Posterior cingulate gyrus (tissue), 11 donors: ENCODE measurements around the gene YIF1A.
A peak's percentile ranks its signal among the peaks of the same experiment; 100 is the strongest.

Experiments used
- DNase-seq, 10 donors: peaks; one replicate each; pipeline versions ENCODE4 v3.0.0 to v3.0.0-alpha.2; 2020 to 2021; ENCODE audit warnings: mixed read lengths in 3 of 10
- intact Hi-C: fragments of 100-400 bp; cut with DNase I; formaldehyde crosslinking; loops from one replicate; pipeline ENCODE4 v1.15.1; 2023

YIF1A gene

DNA sequence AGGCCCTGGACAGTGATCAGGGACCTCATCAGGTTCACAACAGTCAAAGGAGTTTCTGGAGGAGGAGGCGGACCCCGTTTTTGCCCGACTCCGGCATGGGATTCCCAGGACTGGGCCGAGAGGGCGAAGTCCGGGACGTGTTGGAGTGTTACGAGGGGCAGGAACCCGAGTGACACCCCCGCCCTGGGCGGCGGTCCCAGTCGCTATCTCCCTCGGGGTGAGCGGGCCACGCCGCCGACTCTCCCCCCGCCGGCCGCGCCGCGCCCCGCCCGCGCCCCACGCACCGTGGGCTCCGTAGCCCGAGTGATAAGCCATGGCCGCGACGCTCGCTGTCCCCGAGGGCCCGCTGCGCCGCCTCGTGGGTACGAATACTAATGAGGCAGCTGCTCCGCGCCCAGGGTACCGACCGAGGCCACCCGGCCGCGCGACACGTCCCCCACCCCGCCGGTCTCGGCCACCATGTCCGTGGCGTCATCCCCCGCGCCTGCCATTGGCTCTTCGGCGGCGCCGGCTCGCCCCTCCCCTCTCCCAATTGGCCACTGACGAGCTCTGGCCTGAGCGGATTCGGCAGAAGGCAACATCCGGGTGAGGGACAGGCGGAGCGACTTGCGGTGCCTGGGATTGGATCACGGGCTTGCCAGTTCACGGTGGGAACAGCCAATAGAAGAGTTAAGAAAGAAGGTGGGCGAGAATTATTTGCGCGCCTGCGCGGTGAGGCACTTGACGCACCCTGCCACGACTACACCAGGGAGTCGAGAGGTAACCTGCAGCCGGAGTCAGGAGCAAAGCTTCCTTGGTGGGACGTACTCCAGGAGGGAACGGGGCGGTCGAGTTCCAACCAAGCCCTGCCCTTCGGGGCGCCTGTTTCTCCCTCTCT lies at the start of gene YIF1A:
Gene YIF1A (minus strand): TSS at position 473 of the 877 bp plus-strand sequence. CDS start 158 bp downstream, at position 315.
- intact Hi-C loops = no loop called here

GRCh38 chr11:66337103-66337899 lies 48.4 kb upstream of the YIF1A start:
- DNase-seq = peak in 3 of 10 donors; percentile 66 to 83 (median 82)
- intact Hi-C loops = no loop called here

More for the DNA sequence above, at the start of gene YIF1A:
- DNase-seq = peak; percentile 98 to 100 (median 99)

- intact Hi-C loops = no loop called here
- DNase-seq = peak in 8 of 10 donors; percentile 66 to 97 (median 79)
Observed at GRCh38 chr11:66336234-66337102, 47.5 kb upstream of the YIF1A start, which contains the start of gene RIN1. Gene RIN1, minus strand, starts transcription at chr11:66336434. Its CDS starts 32 bp downstream, at chr11:66336402.

- intact Hi-C loops = no loop called here
- DNase-seq = peak in 4 of 10 donors; percentile 27 to 89 (median 84)
Observed at GRCh38 chr11:66335531-66336233, 46.7 kb upstream of the YIF1A start.

DNA sequence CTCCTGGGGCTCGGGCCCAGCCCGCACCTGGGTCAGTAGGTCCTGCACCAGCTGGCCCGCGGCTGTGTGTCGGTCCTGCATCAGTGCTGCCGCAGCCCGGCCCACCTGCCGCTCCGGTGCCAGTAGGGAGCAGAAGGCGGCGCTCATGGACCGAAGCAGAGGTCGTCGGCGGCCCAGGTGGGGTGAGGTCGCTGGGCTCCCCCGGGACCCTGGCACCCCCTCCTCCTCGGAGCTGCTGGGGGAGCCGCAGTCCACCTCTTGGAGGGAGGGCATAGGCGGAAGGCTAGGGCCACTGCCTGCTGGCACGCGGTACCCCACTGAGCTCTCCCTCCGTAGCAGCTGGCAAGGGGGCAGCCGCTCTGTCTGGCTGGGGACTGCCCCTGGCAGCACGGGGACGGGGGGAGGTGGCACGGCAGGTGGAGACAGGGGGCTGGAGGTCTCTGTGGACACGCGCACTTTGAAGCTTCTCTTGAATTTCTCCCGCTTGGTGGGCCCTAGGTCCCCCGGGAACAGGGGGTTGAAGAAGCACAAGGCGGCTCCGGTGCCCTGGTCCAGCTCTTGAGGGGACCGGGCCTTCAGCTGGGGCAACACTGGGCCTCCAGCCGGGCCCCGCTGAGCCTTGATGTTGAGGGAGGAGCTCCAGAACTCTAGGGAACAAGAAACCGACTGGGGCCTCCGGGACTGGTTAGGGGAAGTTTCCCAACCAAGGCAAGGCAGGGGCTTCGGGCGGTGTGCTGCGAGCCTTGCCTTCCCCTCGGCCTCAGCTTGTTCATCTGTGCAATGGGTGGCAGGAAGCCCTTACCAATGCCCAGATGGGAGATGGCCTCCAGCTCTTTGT lies 45.9 kb upstream of the YIF1A start:
- intact Hi-C loops = no loop called here
- peak in 3 of 10 donors; percentile 53 to 82 (median 79) for DNase-seq

- DNase-seq = peak in 3 of 10 donors; percentile 62 to 77 (median 75)
- intact Hi-C loops = no loop called here
Observed at GRCh38 chr11:66333896-66334604, 45.1 kb upstream of the YIF1A start.

- intact Hi-C loops = no loop called here
- peak in 3 of 10 donors; percentile 40 to 78 (median 55) for DNase-seq
Observed at GRCh38 chr11:66333220-66333877, 44.4 kb upstream of the YIF1A start.

DNA sequence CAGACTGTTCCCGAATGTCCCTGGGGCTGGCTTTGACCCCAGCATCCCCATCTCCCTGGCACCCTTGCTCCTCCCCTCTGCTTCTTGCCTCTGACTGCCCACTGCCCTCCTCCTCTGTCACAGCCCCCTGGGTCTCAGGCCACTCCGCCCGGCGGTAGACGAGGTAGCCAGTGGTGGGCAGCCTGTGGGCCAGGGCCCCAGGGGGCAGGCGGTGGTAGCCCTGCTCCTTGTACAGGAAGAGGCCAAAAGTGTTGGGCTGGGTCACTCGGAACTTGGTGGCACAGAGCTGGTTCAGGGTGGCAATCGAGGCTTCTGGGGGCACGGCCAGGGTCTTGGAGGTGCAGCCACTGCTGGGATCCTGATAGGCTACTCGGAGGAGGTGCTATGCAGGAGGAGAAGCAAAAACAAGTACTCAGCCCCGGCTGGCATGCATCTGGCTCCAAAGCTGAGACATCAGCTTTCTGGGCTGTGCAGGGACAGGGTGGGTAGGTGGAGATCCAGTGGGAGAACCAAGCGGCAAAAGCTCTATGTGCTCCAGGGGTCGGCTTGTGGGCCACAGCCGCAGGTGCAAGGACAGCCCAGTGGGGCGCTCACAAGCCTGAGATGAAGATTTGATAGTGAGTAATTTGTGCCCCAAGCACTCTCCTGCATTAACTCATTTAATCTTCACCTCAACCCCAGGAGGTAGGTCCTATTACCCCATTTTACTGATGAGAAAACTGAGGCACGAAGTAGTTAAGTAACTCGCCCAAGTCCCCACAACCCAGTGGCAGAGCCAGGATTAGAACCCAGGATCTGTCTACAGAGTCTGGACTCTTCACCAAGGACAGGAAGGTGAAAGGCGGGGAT lies 43.7 kb upstream of the YIF1A start:
- intact Hi-C loops = no loop called here

DNA sequence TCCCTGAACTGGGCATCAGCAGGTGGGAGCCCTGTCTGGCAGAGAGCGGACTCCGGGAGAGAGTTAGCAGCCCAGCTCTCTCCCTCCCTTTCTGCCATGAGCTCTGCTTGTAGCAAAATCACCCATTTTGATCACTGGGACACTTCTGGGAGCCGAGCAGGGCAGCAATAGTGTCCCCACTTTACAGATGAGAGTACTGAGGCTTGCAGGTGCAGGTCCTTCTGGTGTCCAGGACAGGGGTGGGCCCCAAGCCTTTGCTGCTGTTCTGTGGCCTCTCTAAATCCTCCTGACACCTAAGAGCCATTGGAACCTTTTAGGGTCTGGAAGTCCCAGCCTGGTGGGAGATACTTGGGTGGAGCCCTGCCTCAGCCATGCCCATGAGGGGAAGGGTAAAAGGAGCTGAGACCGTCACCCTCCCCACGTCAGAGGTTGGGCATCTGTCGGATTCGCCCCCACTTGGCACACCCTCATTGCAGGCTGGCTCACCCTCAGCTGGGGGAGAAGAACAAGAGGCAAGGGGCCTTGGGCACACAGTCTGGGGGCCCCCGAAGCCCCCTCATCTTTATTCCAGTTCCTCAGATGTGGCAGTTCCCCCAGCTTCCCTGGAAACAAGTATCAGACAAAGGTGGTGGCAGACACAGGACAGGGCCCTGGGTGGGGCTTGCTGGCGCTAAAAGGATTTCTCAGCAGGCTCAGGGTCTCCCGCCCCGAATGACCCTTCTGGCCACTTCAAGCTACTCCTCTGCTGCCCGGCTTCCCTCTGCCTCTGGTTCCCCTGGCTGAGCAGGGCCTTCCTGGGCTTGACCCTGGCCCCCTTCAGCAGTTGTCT lies 42.8 kb upstream of the YIF1A start:
- intact Hi-C loops = no loop called here
- peak in 3 of 10 donors; percentile 36 to 55 (median 54) for DNase-seq

More for the DNA sequence above, 43.7 kb upstream of the YIF1A start:
- peak in 3 of 10 donors; percentile 53 to 81 (median 75) for DNase-seq

DNA sequence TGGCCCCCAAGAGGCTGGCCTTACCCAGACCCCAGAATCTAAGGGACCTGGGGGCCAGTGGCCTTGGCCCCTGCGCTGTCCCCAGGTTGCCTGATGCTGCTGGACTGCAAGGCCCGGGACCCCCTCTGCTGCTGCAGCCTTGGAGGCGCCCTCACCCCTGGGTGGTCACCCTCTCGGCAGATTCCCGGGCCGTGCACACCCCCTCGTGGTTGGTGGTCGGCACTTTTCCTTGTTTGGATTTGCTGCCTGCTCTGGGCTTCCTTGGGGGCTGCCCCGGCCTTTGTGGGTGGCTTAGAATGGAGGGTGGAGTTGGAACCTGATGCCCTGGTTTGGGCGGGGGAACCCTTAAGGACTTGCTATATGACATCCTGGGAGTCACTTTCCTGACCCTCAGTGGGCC lies 42.0 kb upstream of the YIF1A start:
- intact Hi-C loops = no loop called here
- peak in 3 of 10 donors; percentile 60 to 74 (median 69) for DNase-seq

GRCh38 chr11:66329165-66329673 lies 40.3 kb upstream of the YIF1A start:
- DNase-seq = peak in 1 of 10 donors; percentile 0

GRCh38 chr11:66328302-66329144 lies 39.6 kb upstream of the YIF1A start:
- DNase-seq = peak; percentile 64 to 97 (median 80)
- intact Hi-C loops = loop anchor here (1.0 to 5.0 kb wide), 2 partner anchors 17 to 36 kb away; partner anchors contain the start of gene TMEM151A

More at GRCh38 chr11:66329165-66329673, 40.3 kb upstream of the YIF1A start:
- intact Hi-C loops = loop anchor here (5.0 kb wide), 1 partner anchor 37 kb away; the partner anchor contains the start of gene TMEM151A

GRCh38 chr11:66328031-66328301 lies 39.0 kb upstream of the YIF1A start:
- peak in 2 of 10 donors; percentile 34 to 65 for DNase-seq
- intact Hi-C loops = loop anchor here (1.0 to 5.0 kb wide), 2 partner anchors 17 to 36 kb away; partner anchors contain the start of gene TMEM151A
